HepG2 (cell line): Measurements from ENCODE around the gene SULT6B1. TPM values are rescaled to one million over a fixed set of nuclear protein-coding genes. Genes with fewer than 3 reads are reported as not detected.

ENCODE experiments used
- ATAC-seq: fragments of 200-7000 bp; cut with Tn5 transposase; 3 replicates; pipeline ENCODE4 v1.9.1; 2020; ENCODE audit warnings: mild to moderate bottlenecking, moderate library complexity
- BruUV-seq: library from RNA; stranded (reverse); fragments of 400-500 nt; replicated peaks from 2 replicates; lab custom pipeline; 2021; lab: Mats Ljungman, UMichigan
- CTCF ChIA-PET: fragments of 300-600 bp; formaldehyde crosslinking; extraction: SDS; loops from one replicate; lab custom pipeline; 2021; ENCODE audit warnings: low total read pairs, inconsistent platforms, low intra/inter-chr PET ratio; lab: Yijun Ruan, JAX
- POLR2A ChIA-PET: fragments of 350-600 bp; sonication (Branson Sonifier 250); formaldehyde crosslinking; loops from one replicate; lab custom pipeline; 2020; ENCODE audit warnings: antibody characterized with exemption, inconsistent platforms; lab: Yijun Ruan, JAX
- DNase-seq: peaks from one replicate; pipeline ENCODE4 v3.0.0-alpha.2; 2015; ENCODE audit warnings: low spot score
- FAIRE-seq: peaks from 3 replicates; lab custom pipeline; 2011; peaks lifted over from hg19 to GRCh38; lab: Jason Lieb, UNC
- H2AFZ ChIP-seq: one replicate; pipeline ENCODE4 v1.6.1; 2011; ENCODE audit warnings: low read length, inconsistent platforms
- H3K27ac ChIP-seq: fragments of 300-600 bp; 3 replicates; pipeline ENCODE4 v1.8.0; 2011; ENCODE audit warnings: mixed run types, mild to moderate bottlenecking, mixed read lengths, low read length, inconsistent platforms; ENCODE audit not compliant: insufficient read depth; ENCODE audit errors: extremely low read length
- H3K27me3 ChIP-seq, 2 experiments: fragments of 200-600 bp in 1 of 2; 2 replicates in 1 of 2; 3 replicates in 1 of 2; pipeline versions ENCODE4 v1.6.0 to v1.8.0; 2011; ENCODE audit warnings: low read length in 2 of 2, mild to moderate bottlenecking in 2 of 2, moderate library complexity in 2 of 2, inconsistent platforms in 1 of 2; ENCODE audit not compliant: insufficient read depth in 2 of 2, control insufficient read depth in 1 of 2
- H3K36me3 ChIP-seq, 2 experiments: fragments of 200-600 bp in 1 of 2; replicated peaks in 1 of 2; 2 replicates in 1 of 2; 3 replicates in 1 of 2; pipeline versions ENCODE4 v1.5.1 to v1.8.0; 2011; ENCODE audit warnings: low read length in 2 of 2, inconsistent platforms in 1 of 2; ENCODE audit not compliant: insufficient read depth in 2 of 2, control insufficient read depth in 1 of 2
- H3K4me1 ChIP-seq: 2 replicates; pipeline ENCODE4 v1.5.1; 2012; ENCODE audit warnings: low read length, inconsistent platforms; ENCODE audit not compliant: insufficient read depth
- H3K4me2 ChIP-seq: 2 replicates; pipeline ENCODE4 v1.6.0; 2011; ENCODE audit warnings: low read depth, low read length, inconsistent platforms
- H3K4me3 ChIP-seq, 3 experiments: fragments of 200-600 bp in 1 of 3; sonication (generic), shearing (Covaris generic) in 1 of 3; replicated peaks in 1 of 3; 2 replicates each; pipeline ENCODE4 v1.5.1; 2011 to 2016; ENCODE audit warnings: low read length in 3 of 3, inconsistent platforms in 2 of 3, low read depth in 2 of 3, mild to moderate bottlenecking in 2 of 3, control low read depth in 1 of 3, mixed read lengths in 1 of 3; ENCODE audit not compliant: insufficient read depth in 1 of 3
- H3K79me2 ChIP-seq: one replicate; pipeline ENCODE4 v1.6.1; 2011; ENCODE audit warnings: low read length, inconsistent platforms; ENCODE audit not compliant: insufficient read depth
- H3K9ac ChIP-seq: 2 replicates; pipeline ENCODE4 v1.6.0; 2011; ENCODE audit warnings: mild to moderate bottlenecking, low read depth, low read length, inconsistent platforms; ENCODE audit not compliant: insufficient read depth
- H3K9me3 ChIP-seq: 2 replicates; pipeline ENCODE4 v1.5.1; 2012; ENCODE audit warnings: mild to moderate bottlenecking, low read length
- H4K20me1 ChIP-seq: 2 replicates; pipeline ENCODE4 v1.6.0; 2011; ENCODE audit warnings: inconsistent platforms, mild to moderate bottlenecking, low read length, moderate library complexity; ENCODE audit not compliant: insufficient read depth
- HHEX ChIP-seq: IDR thresholded peaks from 2 replicates; pipeline ENCODE4 v1.6.1; 2016; ENCODE audit warnings: control low read depth
- HOXA7 ChIP-seq: sonication (generic); formaldehyde crosslinking; IDR thresholded peaks from 2 replicates; pipeline ENCODE4 v1.8.1; 2022; ENCODE audit warnings: mild to moderate bottlenecking, missing genetic modification reagents, moderate library complexity
- MEIS2 ChIP-seq: sonication (generic); formaldehyde crosslinking; IDR thresholded peaks from 2 replicates; pipeline ENCODE4 v1.9.0; 2021; ENCODE audit warnings: mild to moderate bottlenecking, missing genetic modification reagents
- RCOR2 ChIP-seq: IDR thresholded peaks from 2 replicates; pipeline ENCODE4 v1.6.1; 2016; ENCODE audit warnings: missing biosample characterization, missing genetic modification reagents
- RFX5 ChIP-seq: IDR thresholded peaks from 2 replicates; pipeline ENCODE4 v1.6.1; 2011; ENCODE audit warnings: low read depth, low read length, improper control_type of control experiment
- ZMAT5 ChIP-seq: sonication (generic); formaldehyde crosslinking; IDR thresholded peaks from 2 replicates; pipeline ENCODE4 v1.5.0; 2020; ENCODE audit warnings: mild to moderate bottlenecking, low read depth, missing genetic modification reagents, borderline replicate concordance
- ZNF121 ChIP-seq: sonication (generic); formaldehyde crosslinking; IDR thresholded peaks from 2 replicates; pipeline ENCODE4 v1.5.0; 2020; ENCODE audit warnings: mild to moderate bottlenecking, missing genetic modification reagents
- ZNF329 ChIP-seq: sonication (generic); formaldehyde crosslinking; IDR thresholded peaks from 2 replicates; pipeline ENCODE4 v1.9.0; 2021; ENCODE audit warnings: low read depth, mild to moderate bottlenecking, missing genetic modification reagents
- ZNF883 ChIP-seq: sonication (generic); formaldehyde crosslinking; IDR thresholded peaks from 2 replicates; pipeline ENCODE4 v1.5.1; 2020; ENCODE audit warnings: mild to moderate bottlenecking, missing genetic modification reagents; ENCODE audit errors: not compliant biosample characterization
- WGBS: methylation state at CpG from one replicate; pipeline ENCODE4 v1.1.6; 2017; ENCODE audit warnings: low lambda C conversion rate; 5-methylcytosine and 5-hydroxymethylcytosine counted together
- in situ Hi-C: cut with HindIII; loops from 2 replicates; pipeline ENCODE4 v1.10.0; 2017; ENCODE audit warnings: low pct_unique_long_range_greater_than_20kb; ENCODE audit not compliant: extremely low pct_ligation_motif_present
- intact Hi-C: fragments of 100-400 bp; cut with micrococcal nuclease; formaldehyde crosslinking; loops from one replicate; pipeline ENCODE4 v1.10.0; 2022; ENCODE audit not compliant: unreplicated experiment
- polyA plus RNA-seq, 8 experiments: library from polyadenylated mRNA; depleted of rRNA in 3 of 8; stranded (reverse) in 7 of 8; unstranded in 1 of 8; fragments of >200 nt; fragmentation: Illumina TruSeq in 4 of 8; extraction: Trizol in 4 of 8; gene quantifications; 2 replicates each; pipeline versions ENCODE4 v1.2.1 to v1.2.3, GENCODE V29; 2011 to 2016; ENCODE audit warnings: low read depth in 4 of 8, missing spikeins in 1 of 8, mixed read lengths in 1 of 8; ENCODE audit not compliant: insufficient read depth in 1 of 8
- total RNA-seq, 5 experiments: library from RNA; depleted of rRNA; stranded (reverse); fragments of >200 nt; fragmentation: Illumina TruSeq; extraction: Trizol; gene quantifications; 2 replicates each; pipeline ENCODE4 v1.2.3, GENCODE V29; 2016; ENCODE audit warnings: low read depth in 1 of 5
- TF ChIP-seq, protein P1 (sequence below): sonication (generic); formaldehyde crosslinking; IDR thresholded peaks from 2 replicates; pipeline ENCODE4 v1.5.0; 2020; ENCODE audit warnings: mild to moderate bottlenecking, missing genetic modification reagents

Gene SULT6B1
- total and polyA plus RNA-seq, 2 of the 13 experiments (the other 11 are each of a cell fraction or from before 2014, with no cell fraction given), result not detected

DNA sequence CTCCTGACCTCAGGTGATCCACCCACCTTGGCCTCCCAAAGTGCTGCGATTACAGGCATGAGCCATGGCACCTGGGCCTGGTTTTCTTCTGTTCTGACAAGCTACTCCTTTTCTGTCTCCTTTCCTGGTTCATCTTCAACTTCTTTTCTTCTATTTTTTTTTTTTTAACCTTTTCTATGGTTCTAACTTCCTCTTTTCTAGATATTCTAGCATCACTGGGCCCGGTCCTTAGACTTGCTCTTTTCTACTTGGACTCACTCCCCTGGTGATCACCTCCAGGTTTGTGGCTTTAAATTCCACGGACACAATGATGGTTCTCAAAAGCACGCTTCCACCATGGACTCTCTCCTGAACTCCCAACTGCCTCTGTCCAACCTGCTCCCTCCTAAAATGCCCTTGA lies 33.7 kb downstream of the SULT6B1 start:
- Histone ChIP-seq H3K36me3 (no peaks in the 10 kb centered on the region), H3K4me3 (no peak overlapping the region), H3K4me1 (peaks cover 61% of the 10 kb centered on the region), H3K79me2 (peaks cover 57% of the 10 kb centered on the region), H3K9ac (no peak overlapping the region), H3K27ac (no peak overlapping the region), H3K4me2 (peak overlapping the region; percentile 92; the same call in 1 of the 2 replicates), H4K20me1 (no peaks in the 10 kb centered on the region), H3K27me3 (no peaks in the 10 kb centered on the region; a peak in 1 of 5 replicates), H2AFZ (no peak overlapping the region), H3K9me3 (no peaks in the 10 kb centered on the region)
- POLR2A ChIA-PET, result no interaction called here
- TF ChIP-seq RCOR2 (CRISPR knock-in tag) (no peak), ZMAT5 (CRISPR knock-in tag) (no peak), RFX5 (no peak), ZNF883 (CRISPR knock-in tag) (no peak), HHEX (CRISPR knock-in tag) (no peak)
- ATAC-seq, result no peak
- BruUV-seq, result no TSS peak
- FAIRE-seq, result no peak
- intact Hi-C loops (no loop called here), in situ Hi-C loops (loop anchor here (5.0 to 25.0 kb wide), 2 partner anchors 73 to 733 kb away; no protein-coding TSS in a partner anchor)
- 97% methylated on average over 4 of the region's 4 CpGs for WGBS
- no peak for DNase-seq
- CTCF ChIA-PET, result no interaction called here

GRCh38 chr2:37153224-37153623 lies 35.2 kb downstream of the SULT6B1 start:
- no TSS peak for BruUV-seq
- H3K36me3 ChIP-seq, result peaks cover 4 to 16% of the 10 kb centered on the region in 2 experiments; a peak in 3 of 5 replicates
- peaks cover 63% of the 10 kb centered on the region for H3K79me2 ChIP-seq
- WGBS, result 86% methylated on average over 5 of the region's 5 CpGs
- H3K27ac ChIP-seq, result no peak overlapping the region
- H3K4me2 ChIP-seq, result no peak overlapping the region
- H3K9me3 ChIP-seq, result no peaks in the 10 kb centered on the region
- no peaks in the 10 kb centered on the region for H4K20me1 ChIP-seq
- peaks cover 60% of the 10 kb centered on the region for H3K4me1 ChIP-seq
- H3K27me3 ChIP-seq, result no peaks in the 10 kb centered on the region; a peak in 1 of 5 replicates
- DNase-seq (no peak), ATAC-seq (no peak), FAIRE-seq (no peak)
- ChIA-PET CTCF (no interaction called here), POLR2A (no interaction called here)
- in situ Hi-C loops (loop anchor here (25.0 kb wide), 1 partner anchor 734 kb away; no protein-coding TSS in a partner anchor), intact Hi-C loops (no loop called here)
- H2AFZ ChIP-seq, result no peak overlapping the region
- H3K4me3 ChIP-seq, result no peak overlapping the region
- no peak for TF ChIP-seq HOXA7 (CRISPR knock-in tag)
- TF ChIP-seq, protein P1, sequence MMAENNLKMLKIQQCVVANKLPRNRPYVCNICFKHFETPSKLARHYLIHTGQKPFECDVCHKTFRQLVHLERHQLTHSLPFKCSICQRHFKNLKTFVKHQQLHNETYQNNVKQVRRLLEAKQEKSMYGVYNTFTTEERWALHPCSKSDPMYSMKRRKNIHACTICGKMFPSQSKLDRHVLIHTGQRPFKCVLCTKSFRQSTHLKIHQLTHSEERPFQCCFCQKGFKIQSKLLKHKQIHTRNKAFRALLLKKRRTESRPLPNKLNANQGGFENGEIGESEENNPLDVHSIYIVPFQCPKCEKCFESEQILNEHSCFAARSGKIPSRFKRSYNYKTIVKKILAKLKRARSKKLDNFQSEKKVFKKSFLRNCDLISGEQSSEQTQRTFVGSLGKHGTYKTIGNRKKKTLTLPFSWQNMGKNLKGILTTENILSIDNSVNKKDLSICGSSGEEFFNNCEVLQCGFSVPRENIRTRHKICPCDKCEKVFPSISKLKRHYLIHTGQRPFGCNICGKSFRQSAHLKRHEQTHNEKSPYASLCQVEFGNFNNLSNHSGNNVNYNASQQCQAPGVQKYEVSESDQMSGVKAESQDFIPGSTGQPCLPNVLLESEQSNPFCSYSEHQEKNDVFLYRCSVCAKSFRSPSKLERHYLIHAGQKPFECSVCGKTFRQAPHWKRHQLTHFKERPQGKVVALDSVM (CRISPR knock-in tag), result peak; percentile 76
- no peak for TF ChIP-seq ZNF329 (CRISPR knock-in tag)
- TF ChIP-seq ZNF121 (CRISPR knock-in tag), result peak; percentile 78
- no peak for TF ChIP-seq MEIS2
- H3K9ac ChIP-seq, result no peak overlapping the region
